GM19239 (cell line): ENCODE measurements around the gene SLIT3.

Experiments
- DNase-seq: peaks from one replicate; pipeline ENCODE4 v3.0.0; 2011; ENCODE audit warnings: low spot score; ENCODE audit not compliant: insufficient read length
- FAIRE-seq: peaks from 2 replicates; lab custom pipeline; 2011; peaks lifted over from hg19 to GRCh38; lab: Jason Lieb, UNC

SLIT3 gene

DNA sequence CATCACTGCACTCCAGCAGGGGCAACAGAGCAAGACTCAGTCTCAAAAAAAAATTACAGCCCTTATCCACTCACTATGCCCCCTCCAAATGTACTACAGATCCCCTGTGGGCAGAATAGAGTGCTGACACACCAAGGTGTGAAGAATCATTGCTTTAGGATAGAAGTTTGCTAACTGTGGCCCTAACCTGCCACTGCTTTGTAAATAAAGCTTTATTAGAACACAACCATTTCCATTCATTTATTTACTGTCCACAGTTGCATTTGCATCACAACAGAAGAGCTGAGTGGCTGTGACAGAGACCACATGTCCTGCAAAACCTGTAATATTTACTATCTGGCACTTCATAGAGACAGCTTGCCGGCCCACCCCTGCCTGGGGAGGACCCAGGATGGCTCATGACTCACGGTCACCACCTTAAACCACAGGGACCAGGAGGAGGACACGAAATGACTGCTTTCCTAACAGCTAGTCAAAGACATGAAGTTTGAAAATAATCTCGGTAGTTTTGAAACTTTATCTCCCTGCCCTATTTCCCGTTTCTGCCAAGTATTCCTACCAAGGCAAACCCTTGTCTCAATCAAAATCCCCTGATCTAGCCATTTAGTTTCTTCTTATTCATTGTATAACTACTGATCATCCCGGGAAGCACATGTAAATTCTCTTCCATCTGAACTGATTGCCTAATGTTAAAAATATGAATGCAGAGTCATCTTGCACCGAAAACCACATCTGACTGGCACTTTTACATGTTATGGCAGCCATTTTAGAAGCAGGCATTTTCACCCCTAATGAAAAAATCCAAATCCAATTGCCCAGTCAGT, 206.1 kb downstream of the SLIT3 start:
- FAIRE-seq, result no peak
- DNase-seq, result no peak

DNA sequence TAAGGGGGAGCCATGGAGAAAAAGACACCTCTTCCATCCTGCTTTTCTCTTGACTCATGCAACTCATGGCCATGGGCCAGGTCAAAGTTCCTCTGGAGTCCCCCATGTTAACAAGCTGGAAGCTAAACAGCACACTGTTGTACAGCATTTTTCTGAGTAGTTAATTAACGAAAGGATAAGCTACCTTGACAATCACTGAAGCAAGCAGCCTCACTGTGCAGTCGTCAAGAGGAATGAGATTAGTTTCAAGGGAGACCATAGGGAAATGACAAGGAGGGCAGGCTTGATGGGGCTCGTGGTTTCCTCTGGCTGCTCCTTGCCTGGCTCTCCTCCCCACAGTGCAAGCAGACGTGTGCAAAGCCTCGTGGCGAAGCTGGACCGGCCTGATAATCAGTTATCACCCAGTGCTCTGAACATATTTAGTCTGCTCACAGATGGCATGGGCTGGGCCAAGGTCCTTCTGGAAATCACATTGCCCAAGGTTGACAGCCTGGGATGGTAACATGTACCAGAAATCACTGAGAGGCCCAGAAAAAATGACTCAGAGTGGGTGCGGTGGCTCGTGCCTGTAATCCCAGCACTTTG, 209.5 kb downstream of the SLIT3 start:
- DNase-seq, result no peak
- FAIRE-seq, result no peak

DNA sequence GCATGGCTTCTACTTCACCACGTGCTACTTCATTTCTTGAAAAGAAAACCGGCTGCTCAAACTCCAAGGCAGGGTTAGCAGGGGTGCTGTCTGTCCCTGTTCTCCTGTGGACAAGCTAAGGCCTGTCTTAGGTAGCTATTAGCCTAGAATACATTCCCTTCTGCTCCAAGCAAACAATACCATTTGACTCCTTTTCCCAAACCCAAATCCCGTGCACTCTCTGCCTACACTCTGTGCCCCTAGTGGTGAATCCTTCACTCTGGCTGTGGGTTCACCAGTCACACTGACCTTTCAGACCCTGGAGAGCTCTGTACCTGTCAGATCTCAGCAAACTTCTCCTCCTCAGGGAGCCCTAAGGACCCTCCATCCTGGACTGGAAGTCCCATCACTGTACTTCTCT, 211.6 kb downstream of the SLIT3 start:
- FAIRE-seq, result no peak
- DNase-seq, result no peak

DNA sequence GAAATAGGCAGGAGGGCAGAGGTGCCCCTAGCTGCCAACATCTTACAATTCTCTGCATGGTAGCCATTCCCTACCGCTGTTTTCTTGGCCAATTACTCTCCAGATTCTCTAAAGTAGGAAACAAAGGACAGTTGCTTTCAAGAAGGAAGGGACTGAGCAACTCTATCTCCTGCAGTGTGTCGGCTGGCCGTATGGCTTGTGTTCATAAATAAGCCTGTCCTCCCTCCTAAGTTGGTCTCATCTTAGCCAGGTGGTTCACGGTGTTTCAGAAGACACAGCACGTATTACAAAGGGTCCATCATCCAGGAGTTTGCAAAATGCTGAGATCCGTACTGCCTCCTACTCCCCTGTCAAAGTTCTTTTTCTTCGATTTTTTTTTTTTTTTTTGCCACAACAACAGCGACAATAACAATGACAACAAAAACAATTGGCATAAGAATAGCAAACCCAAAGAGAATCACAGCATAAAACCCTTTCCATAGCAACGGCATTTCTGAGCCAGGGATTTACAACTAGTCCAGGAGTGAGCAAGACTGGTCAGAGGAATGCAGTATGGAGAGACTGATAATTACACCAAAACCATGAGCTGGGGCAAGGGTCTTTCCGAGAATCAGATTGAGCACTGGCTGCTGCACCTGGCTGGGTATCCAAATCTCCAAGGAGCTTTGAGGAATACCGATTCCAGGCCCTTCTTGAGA, 212.8 kb downstream of the SLIT3 start:
- DNase-seq, result no peak
- no peak for FAIRE-seq

DNA sequence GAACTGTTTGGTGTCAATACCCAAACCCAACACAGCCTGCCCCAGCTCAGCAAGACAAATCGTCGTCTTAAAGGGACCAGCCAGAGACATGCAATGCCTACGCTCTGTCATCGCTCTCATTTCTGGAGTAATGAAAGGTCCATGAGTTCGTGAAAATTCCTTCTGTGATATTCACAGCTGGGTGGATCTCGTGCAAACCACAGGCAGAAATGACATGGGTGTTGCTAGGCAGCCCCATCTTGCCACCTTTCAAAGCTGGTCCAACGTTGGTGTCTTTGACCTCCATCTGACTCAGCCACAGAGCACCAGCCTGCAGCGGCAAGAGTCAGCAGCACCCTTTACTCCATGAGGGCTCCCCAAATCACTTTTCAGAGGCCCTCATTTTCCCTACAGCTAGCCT, 215.3 kb downstream of the SLIT3 start:
- DNase-seq (no peak), FAIRE-seq (no peak)

DNA sequence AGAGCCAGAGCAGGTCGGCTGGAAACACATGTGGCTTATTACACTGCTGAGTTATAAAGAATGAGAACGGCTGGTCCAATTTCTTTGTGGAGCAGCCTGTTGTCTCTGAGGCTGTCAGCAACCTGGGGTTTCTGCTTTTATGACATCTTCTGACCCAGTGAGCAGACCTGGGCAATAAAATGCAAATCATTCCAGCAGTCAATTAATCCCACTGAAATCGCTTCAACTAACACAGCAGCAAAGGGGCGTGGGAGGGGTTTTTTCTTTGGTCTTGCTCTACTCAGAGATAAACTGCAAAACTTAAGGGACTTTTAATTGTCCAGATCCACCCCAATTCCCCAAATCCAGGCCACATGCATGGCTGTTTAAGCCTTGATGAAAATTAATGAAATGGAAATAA, 215.7 kb downstream of the SLIT3 start:
- DNase-seq (no peak), FAIRE-seq (no peak)

DNA sequence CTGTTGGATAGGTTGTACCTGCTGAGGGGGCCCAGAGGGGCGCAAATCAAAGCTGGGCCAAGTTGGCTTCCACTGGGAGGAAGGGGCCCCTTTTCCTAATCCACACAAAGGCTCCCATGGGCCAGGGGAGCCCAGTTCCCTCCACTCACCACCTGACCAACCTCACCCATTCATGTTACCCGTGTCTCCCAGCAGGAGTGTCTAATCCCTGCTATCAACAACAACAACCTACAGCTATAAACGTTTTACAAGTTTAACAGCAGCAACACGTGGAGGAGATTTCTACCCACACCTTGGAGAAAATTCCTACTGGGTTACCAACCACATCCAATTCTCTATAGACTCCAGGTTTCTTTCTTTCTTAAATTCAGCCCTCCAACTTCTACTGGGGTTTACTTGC, 216.2 kb downstream of the SLIT3 start:
- DNase-seq (no peak), FAIRE-seq (no peak)

DNA sequence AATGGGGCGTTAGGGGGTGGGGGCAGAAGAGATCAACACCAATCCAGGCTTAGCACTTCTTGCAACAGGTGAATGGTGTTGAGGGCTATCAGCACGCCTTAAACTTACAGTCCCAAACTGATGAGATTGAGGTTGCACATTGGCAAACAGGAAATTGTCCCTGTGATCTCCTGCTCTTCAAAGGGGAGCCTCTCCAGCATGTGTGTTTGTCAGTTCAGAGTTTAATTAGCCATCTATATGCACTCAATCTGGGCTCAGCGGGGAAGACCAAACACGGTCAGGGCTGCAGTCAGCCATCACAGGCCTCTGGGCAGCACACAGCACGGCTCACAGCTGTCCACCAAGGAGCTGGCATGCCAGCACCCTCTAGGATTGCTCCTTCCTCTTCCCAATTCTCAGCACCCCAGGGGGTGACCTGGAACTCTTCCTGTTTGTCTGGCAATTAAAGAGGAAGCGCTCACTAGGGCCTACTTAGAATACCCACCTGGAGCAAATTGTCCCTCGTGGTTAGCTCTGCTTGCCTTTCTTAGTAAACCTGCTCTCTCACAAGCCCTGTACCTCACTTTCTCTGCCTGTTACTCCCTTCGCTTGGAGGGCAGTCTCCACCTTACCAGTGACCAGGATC, 217.4 kb downstream of the SLIT3 start:
- FAIRE-seq, result no peak

DNA sequence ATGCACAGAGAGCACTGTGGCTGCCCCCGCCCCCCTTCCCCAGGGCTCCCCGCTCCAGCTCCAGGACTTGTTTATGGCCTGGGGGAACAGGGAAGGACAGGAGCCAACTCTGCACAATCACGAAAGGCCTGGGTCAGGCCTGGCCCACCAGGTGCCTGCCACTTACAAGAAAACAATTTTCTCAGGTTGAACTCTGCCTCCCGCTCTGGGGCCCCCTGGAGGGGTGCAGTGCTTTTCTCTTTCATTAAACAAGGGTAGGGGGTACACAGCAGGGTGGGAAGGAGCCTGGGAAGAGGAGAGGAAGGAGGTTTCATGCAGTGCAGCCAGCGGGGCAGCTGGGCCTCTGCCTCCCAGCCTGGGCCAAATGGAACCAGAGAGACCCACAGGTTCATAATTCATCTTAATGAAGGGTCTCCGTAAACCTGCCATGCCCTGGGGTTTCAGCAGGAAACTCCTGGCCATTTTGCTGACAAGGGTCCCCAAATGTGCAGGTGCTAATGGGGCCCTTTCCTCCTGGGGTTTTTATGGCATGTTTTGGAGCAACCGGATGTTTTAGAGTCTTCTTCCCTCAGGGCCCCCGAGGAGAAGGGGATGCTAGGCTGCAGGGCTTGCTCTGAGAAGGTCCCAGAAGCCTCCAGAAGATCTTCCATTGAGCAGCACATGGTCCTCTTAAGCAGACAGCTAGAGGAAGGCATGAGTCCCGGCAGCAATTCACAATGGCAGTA, 219.8 kb downstream of the SLIT3 start:
- FAIRE-seq, result no peak
- DNase-seq, result no peak

More for the DNA sequence above, 217.4 kb downstream of the SLIT3 start:
- DNase-seq, result no peak

DNA sequence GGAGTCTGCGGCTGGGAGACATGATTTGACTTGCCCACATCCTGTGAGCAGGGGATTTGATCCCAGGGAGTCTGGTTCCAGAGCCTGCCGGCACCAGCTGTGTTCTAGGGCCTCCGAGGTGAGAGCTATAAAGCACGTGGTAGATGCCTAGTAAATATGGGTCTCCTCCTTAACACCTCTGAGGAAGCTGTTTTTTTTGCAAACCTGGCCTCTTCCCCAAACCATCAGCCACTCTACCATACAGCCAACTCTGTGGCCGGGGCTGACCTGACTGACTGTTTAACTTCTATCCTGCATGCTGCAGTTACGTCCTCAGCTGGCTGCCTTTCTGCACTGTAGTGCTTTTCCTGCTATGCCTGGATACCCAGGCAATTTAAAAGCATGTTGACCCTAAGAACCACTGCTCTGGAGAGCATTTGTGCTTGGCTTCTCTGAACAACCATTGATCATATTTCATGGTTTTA, 220.5 kb downstream of the SLIT3 start:
- DNase-seq (no peak), FAIRE-seq (no peak)

DNA sequence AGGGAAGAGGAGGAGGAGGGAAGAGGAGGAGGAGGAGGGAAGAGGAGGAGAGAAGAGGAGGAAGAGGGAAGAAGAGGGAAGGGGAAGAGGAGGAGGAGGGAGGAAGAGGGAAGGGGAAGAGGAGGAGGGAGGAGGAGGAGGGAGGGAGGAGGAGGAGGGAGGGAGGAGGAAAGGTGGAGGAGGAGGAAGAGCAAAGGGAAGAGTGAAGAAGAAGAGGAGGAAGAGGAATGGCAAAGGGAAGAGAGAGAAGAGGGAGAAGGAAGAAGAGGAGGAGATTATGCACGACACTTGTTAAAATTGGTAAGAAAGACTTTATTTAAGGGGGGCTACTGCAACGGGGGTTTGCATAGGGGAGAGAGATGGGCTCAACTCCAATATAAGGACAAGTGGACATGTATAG, 221.2 kb downstream of the SLIT3 start:
- FAIRE-seq (no peak), DNase-seq (no peak)

DNA sequence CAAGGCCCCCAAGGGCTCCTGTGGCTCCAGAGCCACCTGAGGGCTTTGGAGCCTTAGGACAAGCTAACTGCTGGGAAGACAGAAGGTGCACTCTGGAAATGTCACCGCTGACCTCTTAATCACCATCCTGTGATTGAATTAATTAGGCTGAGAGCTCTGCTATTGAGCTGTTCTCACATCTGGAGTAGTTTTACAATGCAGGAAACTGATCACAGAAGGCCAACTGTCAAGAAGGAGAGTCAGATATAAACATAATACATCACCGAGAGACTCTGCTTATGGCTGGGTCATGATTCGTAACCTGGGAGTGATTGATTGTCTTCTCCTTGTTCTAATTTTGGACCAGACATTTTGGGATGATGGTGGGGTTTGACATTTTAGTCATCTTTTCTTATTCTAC, 226.1 kb downstream of the SLIT3 start:
- no peak for DNase-seq
- no peak for FAIRE-seq

DNA sequence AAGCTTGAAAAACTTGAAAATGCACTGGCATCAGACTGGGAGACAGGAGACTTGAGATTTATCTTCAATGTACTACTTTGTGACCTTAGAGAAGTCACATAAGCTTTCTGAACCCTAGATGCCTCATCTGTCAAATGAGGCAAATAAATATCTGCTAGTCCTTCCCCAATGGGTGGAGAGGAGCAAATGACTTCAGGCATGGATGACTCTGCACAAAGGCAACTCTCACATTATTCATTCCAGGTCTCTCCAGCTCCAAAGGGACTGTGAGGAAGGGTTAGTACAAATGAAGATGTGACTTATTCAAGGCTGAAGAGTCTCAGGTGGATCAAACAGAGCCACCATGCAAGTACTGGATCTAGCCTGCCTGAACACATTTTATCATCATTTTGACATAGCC, 228.7 kb downstream of the SLIT3 start:
- DNase-seq (no peak), FAIRE-seq (no peak)

DNA sequence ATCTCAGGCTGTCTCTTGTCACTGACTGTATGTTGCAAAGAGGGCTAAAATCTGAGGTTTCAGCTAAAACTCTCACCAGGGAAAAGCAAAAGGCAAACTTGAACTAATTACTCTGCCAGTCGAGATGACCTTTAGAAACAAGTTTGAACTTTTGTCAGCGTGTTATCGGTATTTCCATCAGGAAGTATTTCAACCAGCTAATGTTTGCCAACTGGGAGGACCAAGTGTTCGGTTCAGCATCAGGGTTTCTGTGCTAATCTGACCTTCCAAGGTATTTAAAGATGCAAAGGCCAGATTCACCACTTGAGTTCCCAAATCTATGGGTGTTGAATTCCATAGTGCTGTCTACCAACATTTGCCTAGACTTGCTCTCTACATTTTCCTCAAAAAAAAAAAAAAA, 230.5 kb downstream of the SLIT3 start:
- FAIRE-seq (no peak), DNase-seq (no peak)

DNA sequence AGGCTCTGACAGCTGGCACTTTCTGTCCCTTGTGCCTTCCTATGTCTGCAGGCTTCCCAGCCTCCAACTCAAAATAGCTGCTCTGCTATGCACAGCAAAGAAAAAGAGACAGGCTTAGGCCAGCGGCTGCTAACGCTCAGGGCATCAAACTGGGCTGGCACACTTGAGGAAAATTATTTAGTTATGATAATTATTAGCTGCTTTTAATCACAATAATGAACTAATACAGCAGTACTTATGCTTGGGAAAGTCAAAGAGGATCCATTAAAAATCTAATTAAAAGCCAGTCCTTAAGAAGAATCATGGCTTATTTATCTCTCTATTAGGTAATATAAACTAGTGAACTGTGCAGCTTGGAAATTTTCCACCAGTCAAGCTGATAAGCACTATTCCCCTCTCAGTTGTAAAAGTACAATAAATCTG, 233.2 kb downstream of the SLIT3 start:
- no peak for FAIRE-seq
- no peak for DNase-seq

DNA sequence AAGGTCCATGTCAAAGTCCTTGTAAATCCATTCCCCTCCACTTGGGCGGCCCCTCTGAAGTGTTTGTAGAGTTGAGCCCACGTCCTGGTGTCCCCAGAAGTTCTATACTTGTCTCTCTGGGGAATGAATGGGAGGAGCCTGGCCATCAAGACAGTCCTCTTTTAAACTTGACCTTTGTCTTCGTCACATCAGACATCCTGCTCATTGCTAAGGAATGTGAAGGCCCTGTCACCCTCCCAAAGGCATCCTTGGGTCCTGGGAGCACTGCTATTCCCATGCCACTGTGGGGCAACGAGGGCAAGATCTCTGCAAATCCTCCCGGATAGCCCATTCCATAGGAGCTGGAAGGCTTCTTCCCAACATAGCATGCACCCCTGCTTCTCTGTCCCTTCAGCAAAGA, 235.5 kb downstream of the SLIT3 start:
- no peak for DNase-seq
- FAIRE-seq, result no peak

DNA sequence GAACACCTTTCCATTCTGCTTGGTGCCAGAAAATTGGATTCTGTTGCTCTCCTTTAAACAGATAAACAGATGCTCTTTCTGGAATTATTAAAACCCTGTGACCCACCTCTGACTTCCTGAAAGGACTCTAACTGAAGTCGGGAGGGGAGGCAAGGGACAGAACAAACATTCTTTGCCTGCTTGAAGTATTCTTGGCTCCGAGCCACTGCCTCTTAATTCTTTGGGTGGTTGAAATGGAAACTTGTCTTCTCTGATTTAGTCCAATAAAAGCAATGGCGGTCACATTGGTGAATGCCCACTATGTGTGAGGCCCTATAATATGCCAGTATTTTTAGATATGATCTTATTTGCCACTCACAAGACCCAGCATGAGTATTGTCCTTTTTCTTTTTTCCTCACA, 236.8 kb downstream of the SLIT3 start:
- DNase-seq (no peak), FAIRE-seq (no peak)

DNA sequence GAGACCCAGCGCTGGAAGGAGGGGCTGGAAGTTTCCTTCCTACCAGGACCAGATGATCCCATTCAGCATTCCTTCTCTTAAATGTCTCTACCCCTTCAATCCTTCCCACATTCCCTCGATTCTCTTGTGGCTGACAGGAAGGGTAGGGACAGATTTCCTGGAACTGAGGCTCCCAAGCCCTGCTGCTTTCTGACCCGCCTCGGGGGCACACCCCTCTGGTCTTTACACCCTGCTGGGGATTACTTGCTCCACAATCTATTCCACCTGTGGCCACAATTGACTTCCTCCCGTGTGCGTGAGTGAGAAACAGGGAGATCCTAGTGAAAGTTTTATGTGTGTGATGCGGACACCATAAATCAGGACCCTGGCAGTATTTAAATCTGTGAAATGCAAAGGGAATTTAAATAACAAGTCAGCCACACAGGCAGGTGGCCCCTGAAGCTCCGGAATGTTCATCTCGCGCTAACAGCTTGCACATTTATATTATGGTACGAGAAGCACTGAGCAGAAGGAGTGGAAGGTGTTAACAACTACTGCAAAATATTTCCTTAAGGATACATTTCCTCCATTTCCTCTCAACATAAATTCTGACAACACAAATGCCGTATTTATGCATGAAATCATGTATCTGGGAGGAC, 237.5 kb downstream of the SLIT3 start:
- FAIRE-seq, result no peak

DNA sequence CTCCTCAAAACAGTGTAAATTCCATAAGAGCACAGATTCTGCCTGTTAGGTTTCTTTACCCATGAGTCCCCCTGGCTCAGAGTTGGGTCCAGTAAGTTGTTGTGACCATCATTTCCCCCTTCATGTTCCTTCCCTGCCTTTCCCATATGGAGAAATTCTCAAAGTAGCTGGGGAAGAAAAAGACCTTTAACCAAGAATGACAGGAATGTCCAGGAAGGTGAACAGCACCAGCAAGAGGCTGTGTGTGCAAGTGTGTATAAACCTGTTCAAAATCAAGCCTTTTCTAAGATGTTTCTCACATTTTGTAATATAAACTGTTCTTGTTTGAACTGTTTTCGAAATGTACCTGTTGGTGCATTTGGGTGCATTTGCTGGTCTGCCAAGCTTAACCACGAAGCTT, 238.2 kb downstream of the SLIT3 start:
- FAIRE-seq (no peak), DNase-seq (no peak)

More for the DNA sequence above, 237.5 kb downstream of the SLIT3 start:
- no peak for DNase-seq

DNA sequence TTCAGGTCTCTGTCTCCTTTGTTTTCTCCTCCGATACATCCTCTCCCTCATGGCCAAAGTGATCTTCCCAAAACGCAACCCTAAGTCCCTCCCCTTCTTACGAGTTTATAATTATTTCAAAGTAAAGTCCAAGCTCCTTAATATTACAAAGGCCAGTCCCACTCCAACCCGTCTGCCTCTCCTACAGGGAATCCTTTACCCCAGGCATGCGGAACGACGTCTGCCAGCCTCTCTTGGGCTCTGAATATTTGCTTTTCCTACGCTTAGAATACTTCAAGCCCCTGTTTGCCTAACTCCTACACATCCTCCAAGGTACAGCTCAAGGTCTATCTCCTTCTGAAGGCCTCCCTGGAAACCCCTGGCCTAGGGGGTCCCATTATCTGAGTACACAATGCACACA, 246.4 kb downstream of the SLIT3 start:
- DNase-seq, result no peak
- FAIRE-seq, result no peak
